ENCODE results near the gene GPR15LG. TPM values are rescaled to one million over a fixed set of nuclear protein-coding genes. Genes with fewer than 3 reads are reported as not detected.

GPR15LG gene
- total RNA-seq, 1 donor from 2014 or later, result not detected

GRCh38 chr10:84214046-84214572, 40.5 kb downstream of the GPR15LG start:
- intact Hi-C loops (cut with micrococcal nuclease), result loop anchor here (2.0 kb wide), 1 partner anchor 65 kb away; no protein-coding TSS in a partner anchor

GRCh38 chr10:84214612-84215235, 41.1 kb downstream of the GPR15LG start:
- intact Hi-C loops (cut with micrococcal nuclease), result loop anchor here (2.0 kb wide), 1 partner anchor 66 kb away; no protein-coding TSS in a partner anchor

- intact Hi-C loops (cut with micrococcal nuclease), result no loop called here
Observed at GRCh38 chr10:84216834-84217233, 43.2 kb downstream of the GPR15LG start.

- intact Hi-C loops (cut with micrococcal nuclease), result no loop called here
Observed at GRCh38 chr10:84217746-84218145, 44.1 kb downstream of the GPR15LG start.

- intact Hi-C loops (cut with micrococcal nuclease), result no loop called here
Observed at GRCh38 chr10:84221916-84222315, 48.3 kb downstream of the GPR15LG start.

GRCh38 chr10:84224411-84225028, 50.9 kb downstream of the GPR15LG start:
- intact Hi-C loops (cut with micrococcal nuclease), result no loop called here

- intact Hi-C loops (cut with micrococcal nuclease), result no loop called here
Observed at GRCh38 chr10:84225427-84226173, 52.0 kb downstream of the GPR15LG start, which contains the start of gene LRIT2. Gene LRIT2 (minus strand): TSS chr10:84225544. CDS start chr10:84225520, 24 bp downstream.

- intact Hi-C loops (cut with micrococcal nuclease), result no loop called here
Observed at GRCh38 chr10:84226616-84227015, 53.0 kb downstream of the GPR15LG start.

- intact Hi-C loops (cut with micrococcal nuclease), result no loop called here
Observed at GRCh38 chr10:84227810-84228209, 54.2 kb downstream of the GPR15LG start.

- intact Hi-C loops (cut with micrococcal nuclease), result no loop called here
Observed at GRCh38 chr10:84230359-84230758, 56.8 kb downstream of the GPR15LG start.

- intact Hi-C loops (cut with micrococcal nuclease), result no loop called here
Observed at GRCh38 chr10:84232376-84232775, 58.8 kb downstream of the GPR15LG start.

- intact Hi-C loops (cut with micrococcal nuclease), result no loop called here
Observed at GRCh38 chr10:84233940-84234339, 60.3 kb downstream of the GPR15LG start.

GRCh38 chr10:84234479-84234878, 60.9 kb downstream of the GPR15LG start:
- intact Hi-C loops (cut with micrococcal nuclease), result no loop called here

Other genes with a start within 250 kb of the GPR15LG start
- gene GHITM, start 34.3 kb upstream of the GPR15LG start, total RNA-seq, result 112 and 114 TPM in 2 replicates
- gene CDHR1, start 20.7 kb downstream of the GPR15LG start, total RNA-seq, result 0.07 TPM in 1 of 2 replicates, not detected in the other
- gene LRIT2, start 51.7 kb downstream of the GPR15LG start, total RNA-seq, result not detected in 2 replicates
- gene LRIT1, start 67.7 kb downstream of the GPR15LG start, total RNA-seq, result not detected in 2 replicates
- gene RGR, start 71.3 kb downstream of the GPR15LG start, total RNA-seq, result not detected in 2 replicates
- gene CCSER2, start 154.8 kb downstream of the GPR15LG start, total RNA-seq, result 67.2 and 68.7 TPM in 2 replicates

All from T-helper 2 cell treated with Interferon-gamma antibody and Interleukin-4, amounts not matched to agents 100 ng/mL and 5 ng/mL, for 36 hours (primary cell).